Endothelial cell of umbilical vein (primary cell): ENCODE measurements around the gene UNC5B.

Experiments
- EZH2 ChIP-seq: IDR thresholded peaks from 2 replicates; pipeline ENCODE4 v1.6.1; 2012; ENCODE audit warnings: borderline replicate concordance, low read depth, mild to moderate bottlenecking, moderate library complexity, low read length, inconsistent platforms; ENCODE audit not compliant: severe bottlenecking
- FOS ChIP-seq: IDR thresholded peaks from 2 replicates; pipeline ENCODE4 v1.6.1; 2011; ENCODE audit warnings: mild to moderate bottlenecking, low read length, moderate library complexity, borderline replicate concordance; ENCODE audit not compliant: insufficient read depth
- GATA2 ChIP-seq: IDR thresholded peaks from 2 replicates; pipeline ENCODE4 v1.7.0; 2011; ENCODE audit warnings: low read depth, mild to moderate bottlenecking, moderate library complexity, mixed read lengths, low read length; ENCODE audit not compliant: insufficient read length, insufficient read depth
- JUN ChIP-seq: IDR thresholded peaks from 2 replicates; pipeline ENCODE4 v1.6.1; 2011; ENCODE audit warnings: borderline replicate concordance, low read depth; ENCODE audit not compliant: insufficient read length, insufficient read depth
- MAX ChIP-seq: IDR thresholded peaks from 2 replicates; pipeline ENCODE4 v1.6.1; 2011; ENCODE audit not compliant: insufficient read depth, insufficient read length
- MYC ChIP-seq: IDR thresholded peaks from one replicate; pipeline ENCODE4 v1.6.1; 2011; ENCODE audit warnings: mild to moderate bottlenecking, low read depth, low read length
- POLR2A ChIP-seq: IDR thresholded peaks from 2 replicates; pipeline ENCODE4 v1.6.1; 2012; ENCODE audit warnings: low read depth, mild to moderate bottlenecking, control low read depth, low read length
- POLR2AphosphoS5 ChIP-seq: IDR thresholded peaks from 2 replicates; pipeline ENCODE4 v1.6.1; 2012; ENCODE audit warnings: low read depth, mild to moderate bottlenecking, control low read depth, low read length, moderate library complexity; ENCODE audit not compliant: insufficient read depth
- TF ChIP-seq, protein P1 (sequence below), 2 donors: IDR thresholded peaks; 1 replicate in 1 of 2; 2 replicates in 1 of 2; pipeline ENCODE4 v1.5.1; 2011; ENCODE audit warnings: low read length in 2 of 2, mild to moderate bottlenecking in 2 of 2, moderate library complexity in 2 of 2, control low read depth in 1 of 2, inconsistent platforms in 1 of 2, low read depth in 1 of 2; ENCODE audit not compliant: insufficient read depth in 1 of 2; ENCODE audit errors: extremely low read depth in 1 of 2

DNA sequence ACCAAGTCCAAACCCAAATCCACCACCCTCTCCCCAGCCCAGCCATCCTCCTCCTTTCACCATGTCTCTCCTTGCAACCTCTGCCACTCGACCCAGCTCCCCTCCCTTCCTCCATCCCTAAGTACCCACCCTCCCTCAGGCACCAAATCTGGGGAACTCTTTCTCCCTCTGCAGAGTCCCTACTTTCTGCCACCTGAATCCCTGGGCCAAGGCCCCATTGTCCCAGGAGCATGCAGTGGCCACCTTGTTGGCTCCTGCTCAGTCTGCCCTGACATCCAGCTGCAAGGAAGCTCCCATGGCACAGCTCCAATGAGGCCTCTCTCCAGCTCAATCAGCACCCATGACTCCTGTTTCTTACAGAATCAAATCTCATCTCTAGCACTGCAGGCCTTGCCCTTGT, 5.5 kb upstream of the UNC5B start:
- no peak for TF ChIP-seq POLR2A
- TF ChIP-seq, protein P1, sequence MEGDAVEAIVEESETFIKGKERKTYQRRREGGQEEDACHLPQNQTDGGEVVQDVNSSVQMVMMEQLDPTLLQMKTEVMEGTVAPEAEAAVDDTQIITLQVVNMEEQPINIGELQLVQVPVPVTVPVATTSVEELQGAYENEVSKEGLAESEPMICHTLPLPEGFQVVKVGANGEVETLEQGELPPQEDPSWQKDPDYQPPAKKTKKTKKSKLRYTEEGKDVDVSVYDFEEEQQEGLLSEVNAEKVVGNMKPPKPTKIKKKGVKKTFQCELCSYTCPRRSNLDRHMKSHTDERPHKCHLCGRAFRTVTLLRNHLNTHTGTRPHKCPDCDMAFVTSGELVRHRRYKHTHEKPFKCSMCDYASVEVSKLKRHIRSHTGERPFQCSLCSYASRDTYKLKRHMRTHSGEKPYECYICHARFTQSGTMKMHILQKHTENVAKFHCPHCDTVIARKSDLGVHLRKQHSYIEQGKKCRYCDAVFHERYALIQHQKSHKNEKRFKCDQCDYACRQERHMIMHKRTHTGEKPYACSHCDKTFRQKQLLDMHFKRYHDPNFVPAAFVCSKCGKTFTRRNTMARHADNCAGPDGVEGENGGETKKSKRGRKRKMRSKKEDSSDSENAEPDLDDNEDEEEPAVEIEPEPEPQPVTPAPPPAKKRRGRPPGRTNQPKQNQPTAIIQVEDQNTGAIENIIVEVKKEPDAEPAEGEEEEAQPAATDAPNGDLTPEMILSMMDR (IDR thresholded peaks at IDR 0.05; ENCODE audit: extremely low read depth in 1 of 2, insufficient read depth in 1 of 2, low read depth in 1 of 2, low read length in 2 of 2): no peak
- TF ChIP-seq GATA2: no peak
- no peak for TF ChIP-seq EZH2
- TF ChIP-seq JUN: no peak
- TF ChIP-seq POLR2AphosphoS5: no peak
- no peak for TF ChIP-seq FOS
- no peak for TF ChIP-seq MAX
- no peak for TF ChIP-seq MYC
